Measurements from ENCODE around the gene FAM171A1.

The FAM171A1 gene

DNA sequence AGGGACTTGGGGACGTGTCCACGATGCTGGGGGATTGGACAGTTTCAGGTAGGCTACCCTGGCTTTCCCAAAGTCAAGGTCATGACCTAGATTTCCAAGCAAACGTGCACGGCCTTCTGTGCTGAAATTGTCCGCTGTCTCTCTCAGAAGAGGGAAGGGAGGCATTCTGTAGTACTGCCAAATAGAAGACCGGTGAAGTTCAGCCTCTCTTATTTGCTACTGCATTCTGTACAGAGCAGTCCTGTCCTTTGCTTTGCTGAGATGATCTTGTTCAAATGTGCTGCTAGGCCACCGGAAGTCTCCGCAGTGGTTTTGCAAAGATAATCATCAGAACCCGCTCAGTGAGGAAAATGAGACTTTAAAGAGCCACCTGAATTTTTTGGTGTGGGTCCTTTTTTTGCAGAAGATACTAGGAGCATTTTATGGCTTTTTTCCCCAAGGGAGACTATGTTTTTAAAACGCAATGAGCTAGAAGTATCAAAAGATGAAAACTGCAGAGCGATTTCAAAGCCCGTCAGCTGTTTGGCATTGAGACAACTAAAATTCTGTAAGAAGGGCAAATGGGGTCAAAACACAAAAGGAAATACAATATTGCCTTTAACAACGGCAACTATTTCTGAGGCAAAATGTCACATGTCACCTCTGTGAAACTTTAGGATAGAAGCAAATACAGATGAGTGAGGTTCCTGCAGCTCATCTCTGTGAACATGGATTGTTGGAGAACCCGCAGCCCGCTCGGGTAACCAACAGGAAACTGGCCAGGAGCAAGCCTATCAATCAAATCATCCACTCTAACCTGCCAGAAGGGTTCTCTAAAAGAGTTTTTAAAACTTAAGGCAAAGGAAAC lies 201.3 kb downstream of the FAM171A1 start:
- DNase-seq (ENCODE audit: low read depth, low spot score), result no peak

DNA sequence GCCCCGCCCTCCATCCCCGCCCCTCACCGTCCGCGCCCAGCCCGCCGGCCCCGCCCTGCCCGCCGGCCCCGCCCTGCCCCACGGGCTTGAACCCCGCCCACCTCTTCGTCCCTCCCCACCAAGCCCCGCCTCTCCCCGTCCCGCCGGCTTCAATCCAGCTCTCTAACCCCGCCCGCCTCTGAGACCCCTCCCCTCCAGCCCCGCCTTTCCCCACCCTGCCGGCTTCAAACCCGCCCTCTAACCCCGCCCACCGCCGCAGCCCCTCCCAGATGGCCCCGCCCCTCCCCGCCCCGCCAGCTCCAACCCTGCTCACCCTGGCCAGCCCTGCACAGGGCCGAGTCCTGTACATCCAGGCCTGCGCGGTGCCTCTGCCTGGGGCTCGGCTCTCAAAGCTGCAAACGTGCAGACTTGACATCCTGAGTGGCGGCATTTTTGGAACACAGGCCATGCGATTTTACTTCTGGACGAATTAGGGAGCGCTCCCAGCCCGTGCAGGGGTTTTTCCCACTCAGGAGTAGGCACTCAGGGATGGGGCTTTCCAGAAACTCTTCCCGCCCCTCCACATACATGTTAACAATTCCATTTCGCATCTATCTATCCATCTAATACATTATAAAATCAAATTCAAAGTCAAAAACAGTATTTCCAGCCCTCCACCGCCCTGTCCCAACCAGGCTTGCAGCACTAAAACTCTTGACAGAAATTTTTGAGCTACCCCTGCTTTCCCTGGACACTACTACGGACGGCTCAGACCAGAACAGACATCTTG lies 202.1 kb downstream of the FAM171A1 start:
- DNase-seq (ENCODE audit: low read depth, low spot score), result no peak

DNA sequence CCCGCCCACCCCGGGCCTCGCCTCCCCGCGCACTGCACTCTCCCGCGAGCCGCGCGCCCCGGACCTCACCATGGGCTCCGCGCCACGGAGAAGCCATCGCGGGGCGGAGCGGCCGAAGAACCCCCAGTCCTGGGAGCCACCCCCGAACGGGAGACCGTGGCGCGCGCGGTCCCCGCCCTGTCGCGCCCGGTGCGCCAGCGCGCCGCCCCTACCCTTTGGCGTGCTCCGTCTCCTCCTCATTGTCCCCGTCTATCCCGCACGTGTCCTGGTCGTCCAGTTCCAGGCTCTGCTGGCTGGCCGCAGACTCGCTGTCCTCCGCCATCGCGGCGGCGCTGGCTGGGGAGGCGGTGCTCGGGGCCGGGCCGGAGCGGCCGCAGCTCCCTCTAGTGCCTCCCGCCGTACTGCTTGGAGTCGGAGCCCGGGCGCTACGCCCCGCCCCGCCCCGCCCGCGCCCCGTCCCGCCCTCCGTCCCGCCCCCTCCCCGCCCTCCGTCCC lies 202.8 kb downstream of the FAM171A1 start, which contains the start of gene NMT2:
Gene NMT2, minus strand, starts transcription at position 403 of the 495 bp plus-strand sequence. Its CDS starts 81 bp downstream, at position 322.
- DNase-seq (ENCODE audit: low read depth, low spot score), result no peak

DNA sequence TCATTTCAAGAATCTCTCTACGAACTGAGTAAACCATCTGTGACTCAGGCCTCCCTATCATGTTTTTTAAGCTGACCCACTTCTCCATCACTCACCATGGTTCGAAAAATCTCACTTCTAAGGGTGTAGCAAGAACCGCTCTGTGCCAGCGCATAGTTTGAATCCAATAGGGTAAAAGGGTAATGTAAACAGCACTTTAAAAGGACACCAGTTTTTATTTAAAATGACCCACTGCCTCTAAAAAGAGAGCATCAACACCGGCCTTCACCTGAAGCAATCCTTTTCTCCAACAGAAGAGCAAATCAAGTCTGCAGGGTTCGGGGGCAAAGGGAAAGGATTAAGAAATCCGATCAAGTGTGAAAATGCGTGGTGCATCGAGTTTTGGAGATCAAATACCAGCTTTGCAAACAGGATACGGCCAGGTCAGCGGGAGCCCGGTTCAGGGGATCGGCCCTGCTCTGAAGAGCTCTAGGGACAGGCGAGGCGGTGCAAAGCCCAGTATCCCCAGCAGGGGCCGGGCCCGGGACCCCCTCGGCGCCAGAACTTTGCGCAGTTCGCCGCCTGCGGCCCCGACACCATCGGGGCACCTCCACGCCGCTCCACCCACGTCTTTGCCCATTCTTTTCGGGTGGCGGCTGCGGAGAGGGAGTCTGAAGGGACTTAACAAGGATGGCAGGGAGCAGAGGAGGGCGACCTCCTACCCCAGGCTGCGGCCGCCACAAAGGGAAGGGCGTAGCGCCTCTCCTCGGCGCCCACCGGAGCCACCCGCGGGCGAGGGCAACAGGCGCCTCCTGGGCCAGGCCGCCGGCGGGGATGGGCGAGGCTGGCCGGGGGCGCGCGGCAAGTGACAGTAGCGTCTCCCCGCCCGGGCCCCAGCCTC lies 203.4 kb downstream of the FAM171A1 start:
- DNase-seq (ENCODE audit: low read depth, low spot score), result no peak

DNA sequence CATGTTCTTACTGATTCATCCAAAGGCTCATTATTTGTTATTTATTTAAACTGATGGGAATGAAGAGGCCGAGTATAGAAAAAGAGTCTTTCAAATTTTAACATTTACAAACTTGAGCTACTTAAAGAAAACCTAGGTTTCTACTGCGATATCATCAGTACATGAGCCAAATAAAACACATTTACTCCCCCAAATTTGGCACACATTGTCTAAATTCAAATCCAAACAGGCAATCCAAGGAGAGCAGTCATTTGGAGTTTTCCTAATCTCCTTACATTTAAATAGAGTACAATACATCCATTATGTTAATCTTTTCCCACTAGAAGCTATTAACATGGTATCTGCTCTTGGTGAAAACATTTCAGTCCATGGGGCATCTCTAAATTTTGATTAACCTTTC lies 204.8 kb downstream of the FAM171A1 start:
- DNase-seq (ENCODE audit: low read depth, low spot score), result no peak

DNA sequence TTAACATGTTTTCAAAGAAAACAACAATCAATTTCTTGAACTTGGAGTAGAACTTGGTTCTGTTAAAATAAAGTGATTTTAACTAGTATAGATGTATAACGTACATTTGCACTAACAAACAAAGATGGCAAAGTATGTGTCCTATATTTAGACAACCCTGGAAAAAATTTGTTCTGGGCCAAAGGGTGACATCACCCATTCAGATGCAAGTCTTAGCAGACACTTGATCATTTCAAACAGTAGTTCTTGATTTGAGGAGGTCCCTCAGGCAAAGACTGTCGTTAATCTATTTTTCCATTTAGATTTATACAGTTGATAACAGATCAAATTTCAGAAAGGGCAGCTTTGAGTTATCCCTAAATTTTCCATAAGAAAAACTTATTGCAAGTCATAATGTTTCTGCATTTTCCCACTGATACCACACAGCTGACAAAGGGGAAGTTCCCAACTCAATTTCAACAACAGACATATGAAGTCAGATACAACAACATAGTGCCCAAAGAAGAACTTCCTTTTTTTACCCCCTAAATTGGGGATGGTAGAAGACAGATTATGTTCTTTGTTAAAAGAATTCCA lies 207.7 kb downstream of the FAM171A1 start:
- no peak for DNase-seq (ENCODE audit: low read depth, low spot score)
